CD4-positive, CD25-positive, alpha-beta regulatory T cell (primary cell): Measurements from ENCODE around the gene LIMS1. TPM values are rescaled to one million over a fixed set of nuclear protein-coding genes. Genes with fewer than 3 reads are reported as not detected.

Experiments used
- ATAC-seq, 2 donors: fragments of 150-1000 bp; cut with Tn5 transposase; one replicate each; pipeline ENCODE4 v1.10.0; 2021; ENCODE audit warnings: low read depth in 2 of 2, moderate number of reproducible peaks in 2 of 2, moderate library complexity in 1 of 2
- DNase-seq, 3 donors: peaks; one replicate each; pipeline versions ENCODE4 v3.0.0 to v3.0.0-alpha.2; 2012 to 2022; ENCODE audit warnings: mixed read lengths in 1 of 3
- H3K27ac ChIP-seq: one replicate; pipeline ENCODE4 v1.7.0; 2013; ENCODE audit warnings: mild to moderate bottlenecking, low read length; ENCODE audit not compliant: insufficient read depth, poor library complexity, severe bottlenecking
- H3K27me3 ChIP-seq: one replicate; pipeline ENCODE4 v1.7.0; 2013; ENCODE audit warnings: low read length; ENCODE audit not compliant: control insufficient read depth, insufficient read depth
- H3K36me3 ChIP-seq: one replicate; pipeline ENCODE4 v1.7.0; 2013; ENCODE audit warnings: mild to moderate bottlenecking, low read length, moderate library complexity; ENCODE audit not compliant: control insufficient read depth, insufficient read depth
- H3K4me1 ChIP-seq: 2 replicates; pipeline ENCODE4 v1.7.0; 2013; ENCODE audit warnings: mild to moderate bottlenecking, low read length; ENCODE audit not compliant: insufficient read depth, control insufficient read depth, poor library complexity, severe bottlenecking
- H3K4me3 ChIP-seq: one replicate; pipeline ENCODE4 v1.7.0; 2013; ENCODE audit warnings: low read depth, mild to moderate bottlenecking, low read length, moderate library complexity
- H3K9me3 ChIP-seq, 2 experiments: 1 replicate in 1 of 2; 2 replicates in 1 of 2; pipeline ENCODE4 v1.7.0; 2013; ENCODE audit warnings: low read length in 2 of 2, mild to moderate bottlenecking in 1 of 2, moderate library complexity in 1 of 2; ENCODE audit not compliant: control insufficient read depth in 2 of 2
- H3K27ac Mint-ChIP-seq, 3 donors: one replicate each; pipeline ENCODE4 v1.8.0; 2020 to 2022; ENCODE audit warnings: mild to moderate bottlenecking in 3 of 3, mixed read lengths in 3 of 3, moderate library complexity in 2 of 3
- H3K27me3 Mint-ChIP-seq: one replicate; pipeline ENCODE4 v1.8.0; 2022; ENCODE audit warnings: mild to moderate bottlenecking, mixed read lengths
- H3K36me3 Mint-ChIP-seq: one replicate; pipeline ENCODE4 v1.8.0; 2020; ENCODE audit warnings: mixed read lengths
- H3K4me1 Mint-ChIP-seq, 4 donors: one replicate each; pipeline ENCODE4 v1.8.0; 2020 to 2022; ENCODE audit warnings: mixed read lengths in 4 of 4, mild to moderate bottlenecking in 1 of 4
- H3K4me3 Mint-ChIP-seq, 4 donors: one replicate each; pipeline ENCODE4 v1.8.0; 2020 to 2022; ENCODE audit warnings: mild to moderate bottlenecking in 4 of 4, mixed read lengths in 4 of 4, moderate library complexity in 3 of 4
- H3K9me3 Mint-ChIP-seq, 7 donors: one replicate each; pipeline ENCODE4 v1.8.0; 2020 to 2022; ENCODE audit warnings: mixed read lengths in 7 of 7, mild to moderate bottlenecking in 3 of 7, moderate library complexity in 2 of 7
- polyA plus RNA-seq, 4 donors: library from polyadenylated mRNA; unstranded; fragments of 300-500 nt; fragmentation: Illumina TruSeq; gene quantifications; one replicate each; pipeline ENCODE4 v1.2.3, GENCODE V29; 2021
- total RNA-seq: library from RNA; stranded (reverse); gene quantifications from one replicate; pipeline ENCODE4 v1.2.3, GENCODE V29; 2022

The LIMS1 gene
- total and polyA plus RNA-seq, 5 donors from 2014 or later, result 109 to 235 (median 158) TPM

DNA sequence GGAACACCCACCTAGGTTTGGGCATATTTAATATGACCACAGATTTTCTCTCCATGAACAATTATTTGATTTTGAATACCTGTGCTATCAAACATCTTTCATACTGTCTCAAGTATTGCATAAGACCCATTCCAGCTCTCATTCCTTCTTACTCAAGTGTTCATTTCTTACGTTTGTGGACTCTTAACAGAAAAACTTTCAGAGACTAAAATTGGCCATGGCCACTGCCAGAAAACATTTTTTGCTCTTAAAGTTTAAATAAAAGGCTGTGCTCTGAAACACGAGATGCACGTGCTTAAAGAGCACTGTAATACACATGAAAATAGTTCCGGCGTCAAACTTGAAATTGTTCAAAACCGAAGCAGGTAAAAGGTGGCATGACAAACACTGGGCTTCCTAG, 89.3 kb downstream of the LIMS1 start:
- Mint-ChIP-seq H3K4me3 (peak overlapping the region; percentile 81 to 97 (median 90)), H3K4me1 (peaks cover 32 to 82% (median 64%) of the 10 kb centered on the region in 4 donors), H3K9me3 (no peaks in the 10 kb centered on the region), H3K27ac (peak overlapping the region; percentile 78 to 93 (median 82)), H3K36me3 (peaks cover 6% of the 10 kb centered on the region), H3K27me3 (peaks cover 4% of the 10 kb centered on the region)
- Histone ChIP-seq H3K27ac (peak overlapping the region; percentile 80), H3K4me1 (peaks cover 83% of the 10 kb centered on the region), H3K27me3 (no peaks in the 10 kb centered on the region), H3K9me3 (no peaks in the 10 kb centered on the region), H3K36me3 (peaks cover 2% of the 10 kb centered on the region), H3K4me3 (peak overlapping the region; percentile 88)
- no peak for DNase-seq
- ATAC-seq, result no peak

GRCh38 chr2:108625186-108625827, 91.0 kb downstream of the LIMS1 start:
- Mint-ChIP-seq H3K27me3 (peaks cover 4% of the 10 kb centered on the region), H3K9me3 (no peaks in the 10 kb centered on the region), H3K4me3 (peak overlapping the region; percentile 51 to 93 (median 62)), H3K36me3 (peaks cover 6% of the 10 kb centered on the region), H3K27ac (peak overlapping the region; percentile 14 to 80 (median 64)), H3K4me1 (peaks cover 33 to 82% (median 65%) of the 10 kb centered on the region in 4 donors)
- Histone ChIP-seq H3K36me3 (peaks cover 2% of the 10 kb centered on the region), H3K4me3 (peak overlapping the region; percentile 38), H3K4me1 (peaks cover 75% of the 10 kb centered on the region), H3K9me3 (no peaks in the 10 kb centered on the region), H3K27me3 (no peaks in the 10 kb centered on the region), H3K27ac (no peak overlapping the region)
- no peak for DNase-seq
- no peak for ATAC-seq

GRCh38 chr2:108625828-108626195, 91.5 kb downstream of the LIMS1 start:
- H3K27ac Mint-ChIP-seq, result peak overlapping the region in 2 of 3 donors; percentile 14 to 64
- no peak overlapping the region for H3K27ac ChIP-seq
- H3K9me3 Mint-ChIP-seq, result no peaks in the 10 kb centered on the region
- H3K27me3 Mint-ChIP-seq, result peaks cover 4% of the 10 kb centered on the region
- peak overlapping the region; percentile 38 for H3K4me3 ChIP-seq
- peaks cover 2% of the 10 kb centered on the region for H3K36me3 ChIP-seq
- H3K4me3 Mint-ChIP-seq, result peak overlapping the region; percentile 51 to 93 (median 62)
- DNase-seq (no peak), ATAC-seq (no peak)
- H3K27me3 ChIP-seq, result no peaks in the 10 kb centered on the region
- no peaks in the 10 kb centered on the region for H3K9me3 ChIP-seq
- H3K4me1 ChIP-seq, result peaks cover 70% of the 10 kb centered on the region
- H3K36me3 Mint-ChIP-seq, result peaks cover 6% of the 10 kb centered on the region
- peaks cover 36 to 82% (median 63%) of the 10 kb centered on the region in 4 donors for H3K4me1 Mint-ChIP-seq

GRCh38 chr2:108626995-108627394, 92.7 kb downstream of the LIMS1 start:
- Mint-ChIP-seq H3K27ac (no peak overlapping the region), H3K4me3 (peak overlapping the region in 1 of 4 donors; percentile 3), H3K9me3 (no peaks in the 10 kb centered on the region), H3K4me1 (peaks cover 35 to 84% (median 65%) of the 10 kb centered on the region in 4 donors), H3K36me3 (peaks cover 8% of the 10 kb centered on the region), H3K27me3 (peaks cover 4% of the 10 kb centered on the region)
- Histone ChIP-seq H3K4me1 (peaks cover 70% of the 10 kb centered on the region), H3K27ac (no peak overlapping the region), H3K27me3 (no peaks in the 10 kb centered on the region), H3K9me3 (no peaks in the 10 kb centered on the region), H3K36me3 (peaks cover 2% of the 10 kb centered on the region), H3K4me3 (peak overlapping the region; percentile 38)
- ATAC-seq, result no peak
- no peak for DNase-seq

GRCh38 chr2:108627911-108628567, 93.8 kb downstream of the LIMS1 start:
- DNase-seq (no peak), ATAC-seq (no peak)
- Mint-ChIP-seq H3K27ac (peak overlapping the region; percentile 61 to 84 (median 75)), H3K27me3 (peaks cover 4% of the 10 kb centered on the region), H3K4me3 (peak overlapping the region; percentile 3 to 81 (median 10)), H3K4me1 (peaks cover 39 to 87% (median 72%) of the 10 kb centered on the region in 4 donors), H3K36me3 (peaks cover 8% of the 10 kb centered on the region), H3K9me3 (no peaks in the 10 kb centered on the region)
- Histone ChIP-seq H3K4me3 (no peak overlapping the region), H3K36me3 (peaks cover 2% of the 10 kb centered on the region), H3K27me3 (no peaks in the 10 kb centered on the region), H3K9me3 (no peaks in the 10 kb centered on the region), H3K27ac (no peak overlapping the region), H3K4me1 (peaks cover 65% of the 10 kb centered on the region)

DNA sequence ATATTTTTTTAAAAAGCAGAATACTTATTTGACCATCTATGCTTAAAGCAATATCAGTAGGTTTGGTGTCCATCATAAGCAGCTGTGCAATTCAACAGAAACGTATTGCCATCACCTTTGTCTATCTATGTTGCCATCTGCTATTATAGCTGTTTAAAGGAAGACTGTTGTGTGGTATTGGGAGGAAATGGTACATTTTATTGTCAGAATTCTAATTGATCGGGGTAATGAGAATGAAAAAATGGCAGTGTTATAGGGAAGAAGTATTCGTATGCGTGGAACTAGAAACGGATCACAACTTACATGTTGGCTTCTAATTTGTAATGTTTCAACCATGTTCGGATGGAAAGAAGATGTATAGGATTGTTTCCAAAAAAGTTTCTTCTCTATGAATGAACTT, 94.7 kb downstream of the LIMS1 start:
- peaks cover 9% of the 10 kb centered on the region for H3K36me3 Mint-ChIP-seq
- ATAC-seq (no peak), DNase-seq (no peak)
- H3K27ac Mint-ChIP-seq, result peak overlapping the region; percentile 61 to 94 (median 75)
- Histone ChIP-seq H3K36me3 (peaks cover 2% of the 10 kb centered on the region), H3K9me3 (no peaks in the 10 kb centered on the region), H3K27me3 (no peaks in the 10 kb centered on the region), H3K27ac (peak overlapping the region; percentile 35), H3K4me1 (peaks cover 60% of the 10 kb centered on the region), H3K4me3 (peak overlapping the region; percentile 27)
- H3K27me3 Mint-ChIP-seq, result peaks cover 4% of the 10 kb centered on the region
- peak overlapping the region; percentile 17 to 65 (median 36) for H3K4me3 Mint-ChIP-seq
- peaks cover 47 to 87% (median 73%) of the 10 kb centered on the region in 4 donors for H3K4me1 Mint-ChIP-seq
- H3K9me3 Mint-ChIP-seq, result no peaks in the 10 kb centered on the region

DNA sequence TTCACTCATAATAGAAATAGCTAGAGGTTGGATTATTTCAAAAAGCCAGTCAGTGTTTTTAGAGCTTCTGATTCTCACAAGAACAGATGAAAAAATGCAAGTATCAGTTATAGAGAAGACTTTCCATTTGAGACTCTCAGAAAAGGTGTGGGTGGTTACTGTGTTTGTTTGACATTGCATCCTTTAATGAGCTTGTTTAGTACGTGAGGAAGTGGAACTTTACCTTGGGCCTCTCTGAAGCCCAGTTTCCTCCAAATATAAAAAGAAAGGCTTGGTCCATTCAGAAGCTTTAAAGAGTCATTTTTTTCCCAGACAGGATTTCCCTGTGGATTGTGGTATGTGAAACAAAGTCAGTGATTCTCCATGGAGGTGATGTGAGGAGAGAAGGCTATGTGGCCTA, 95.1 kb downstream of the LIMS1 start:
- Mint-ChIP-seq H3K27me3 (peaks cover 4% of the 10 kb centered on the region), H3K27ac (peak overlapping the region; percentile 61 to 94 (median 75)), H3K4me3 (peak overlapping the region; percentile 19 to 65 (median 44)), H3K36me3 (peaks cover 12% of the 10 kb centered on the region), H3K9me3 (no peaks in the 10 kb centered on the region), H3K4me1 (peaks cover 51 to 87% (median 72%) of the 10 kb centered on the region in 4 donors)
- H3K27ac ChIP-seq, result peak overlapping the region; percentile 35
- peak; percentile 40 to 59 for ATAC-seq
- H3K36me3 ChIP-seq, result peaks cover 2% of the 10 kb centered on the region
- H3K4me3 ChIP-seq, result peak overlapping the region; percentile 27
- no peaks in the 10 kb centered on the region for H3K27me3 ChIP-seq
- peaks cover 59% of the 10 kb centered on the region for H3K4me1 ChIP-seq
- H3K9me3 ChIP-seq, result no peaks in the 10 kb centered on the region
- DNase-seq, result peak in 1 of 3 donors; percentile 62
